Breast epithelium (tissue), 4 donors: ENCODE measurements around the gene PUSL1. TPM values are rescaled to one million over a fixed set of nuclear protein-coding genes. Genes with fewer than 3 reads are reported as not detected.
A peak's percentile ranks its signal among the peaks of the same experiment; 100 is the strongest.

ENCODE experiments used
- DNase-seq, 2 donors: peaks; one replicate each; pipeline ENCODE4 v3.0.0-alpha.2; 2019; ENCODE audit warnings: low spot score in 2 of 2
- H3K27ac ChIP-seq, 2 donors: fragments of 200-600 bp; sonication (generic) in 1 of 2; one replicate each; pipeline ENCODE4 v1.5.1; 2016 to 2019; ENCODE audit warnings: mild to moderate bottlenecking in 1 of 2
- H3K27me3 ChIP-seq, 2 donors: fragments of 200-600 bp; sonication (generic) in 1 of 2; one replicate each; pipeline versions ENCODE4 v1.5.1 to v1.6.0; 2017 to 2019; ENCODE audit warnings: control low read depth in 1 of 2, mild to moderate bottlenecking in 1 of 2
- H3K36me3 ChIP-seq: fragments of 200-600 bp; one replicate; pipeline ENCODE4 v1.5.1; 2019
- H3K4me1 ChIP-seq, 2 donors: fragments of 200-600 bp; sonication (generic); one replicate each; pipeline ENCODE4 v1.5.1; 2016 to 2019; ENCODE audit warnings: control low read depth in 1 of 2
- H3K4me3 ChIP-seq, 3 donors: fragments of 200-600 bp; sonication (generic); 1 replicate in 2 of 3; 2 replicates in 1 of 3; pipeline ENCODE4 v1.5.1; 2016 to 2019; ENCODE audit warnings: mild to moderate bottlenecking in 3 of 3, moderate library complexity in 2 of 3
- H3K9me3 ChIP-seq, 2 donors: fragments of 200-600 bp; sonication (generic) in 1 of 2; one replicate each; pipeline ENCODE4 v1.5.1; 2016 to 2019; ENCODE audit warnings: control low read depth in 1 of 2
- CTCF ChIP-seq, 3 donors: fragments of 450-650 bp; IDR thresholded peaks; one replicate each; pipeline ENCODE4 v1.5.1; 2016 to 2017; ENCODE audit warnings: antibody characterized with exemption in 3 of 3, mild to moderate bottlenecking in 3 of 3, moderate library complexity in 3 of 3
- POLR2A ChIP-seq: fragments of 450-650 bp; IDR thresholded peaks from one replicate; pipeline ENCODE4 v1.6.1; 2016; ENCODE audit warnings: antibody characterized with exemption, mild to moderate bottlenecking, moderate library complexity
- POLR2AphosphoS5 ChIP-seq, 3 donors: sonication (generic); formaldehyde crosslinking; IDR thresholded peaks; one replicate each; pipeline ENCODE4 v1.6.1; 2017; ENCODE audit warnings: antibody characterized with exemption in 3 of 3
- intact Hi-C: fragments of 100-400 bp; cut with DNase I; formaldehyde crosslinking; loops from one replicate; pipeline ENCODE4 v1.15.1; 2023; ENCODE audit warnings: low total_unique reads
- total RNA-seq, 3 donors: library from RNA; depleted of rRNA; stranded (reverse); fragments of >200 nt; gene quantifications; one replicate each; pipeline ENCODE4 v1.1.0, GENCODE V29; 2016

The PUSL1 gene
- total RNA-seq, 3 donors from 2014 or later = 16.0 to 27.5 (median 22.0) TPM

- intact Hi-C loops = no loop called here
- Histone ChIP-seq H3K4me1 (peaks cover 13 to 22% of the 10 kb centered on the region in 2 donors), H3K27ac (peak within 1 kb of the TSS; percentile 81 to 84), H3K4me3 (peak within 1 kb of the TSS; percentile 71 to 88 (median 75)), H3K27me3 (no peaks in the 10 kb centered on the region), H3K9me3 (no peaks in the 10 kb centered on the region), H3K36me3 (no peaks in the 10 kb centered on the region)
- DNase-seq = peak; percentile 91 to 94
- TF ChIP-seq POLR2AphosphoS5 (IDR thresholded peaks at IDR 0.05) (peak; percentile 48 to 81 (median 69)), CTCF (IDR thresholded peaks at IDR 0.05) (no peak)
Measured at GRCh38 chr1:1273512-1274298, 34.7 kb upstream of the PUSL1 start, which contains the start of gene UBE2J2. TSS of gene UBE2J2 (minus strand) at chr1:1273854. CDS start at chr1:1267992, 5,862 bp downstream.

DNA sequence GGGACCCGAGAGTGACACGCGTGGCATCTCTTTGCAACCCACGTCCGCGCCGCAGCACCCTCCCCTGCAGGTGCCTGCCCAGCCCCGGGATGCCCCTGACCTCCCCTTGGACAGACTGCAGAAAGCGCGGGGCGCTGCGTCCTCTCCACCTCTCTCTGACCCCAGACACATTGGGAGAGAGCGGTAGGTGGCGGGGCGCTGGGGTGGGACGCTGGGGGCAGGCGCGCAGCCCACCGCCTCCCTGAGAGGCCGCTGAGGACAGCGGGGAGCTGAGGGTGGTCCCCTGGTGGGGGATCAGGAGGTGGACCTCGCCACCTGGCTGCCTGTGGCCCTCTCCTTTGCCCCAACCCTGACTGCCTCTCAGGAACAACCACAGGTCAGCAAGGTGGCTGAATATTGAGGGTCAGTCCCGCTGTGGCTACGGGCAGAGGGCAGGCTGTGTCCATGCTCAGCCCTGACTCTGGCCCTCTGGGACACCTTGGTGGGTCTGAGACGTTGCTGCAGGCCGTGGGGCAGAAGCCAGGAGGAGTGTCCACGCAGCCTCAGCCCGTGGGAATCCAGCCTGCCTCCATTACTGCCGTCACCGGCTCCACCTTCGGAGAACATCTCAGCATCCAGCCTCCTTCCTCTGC lies 34.0 kb upstream of the PUSL1 start:
- Histone ChIP-seq H3K27ac (peak overlapping the region; percentile 81 to 84), H3K4me3 (peak overlapping the region; percentile 71 to 88 (median 75)), H3K4me1 (peaks cover 13 to 22% of the 10 kb centered on the region in 2 donors), H3K9me3 (no peaks in the 10 kb centered on the region), H3K27me3 (no peaks in the 10 kb centered on the region), H3K36me3 (no peaks in the 10 kb centered on the region)
- no peak for DNase-seq
- TF ChIP-seq CTCF (IDR thresholded peaks at IDR 0.05) (no peak), POLR2A (no peak), POLR2AphosphoS5 (IDR thresholded peaks at IDR 0.05) (no peak)
- intact Hi-C loops = no loop called here

GRCh38 chr1:1274931-1275431 lies 33.4 kb upstream of the PUSL1 start:
- Histone ChIP-seq H3K27me3 (no peaks in the 10 kb centered on the region), H3K36me3 (no peaks in the 10 kb centered on the region), H3K27ac (no peak overlapping the region), H3K4me1 (peaks cover 13 to 22% of the 10 kb centered on the region in 2 donors), H3K9me3 (no peaks in the 10 kb centered on the region), H3K4me3 (peak overlapping the region in 2 of 3 donors; percentile 75 to 88)
- intact Hi-C loops = no loop called here
- TF ChIP-seq POLR2AphosphoS5 (IDR thresholded peaks at IDR 0.05) = no peak
- TF ChIP-seq POLR2A = no peak
- no peak for DNase-seq

DNA sequence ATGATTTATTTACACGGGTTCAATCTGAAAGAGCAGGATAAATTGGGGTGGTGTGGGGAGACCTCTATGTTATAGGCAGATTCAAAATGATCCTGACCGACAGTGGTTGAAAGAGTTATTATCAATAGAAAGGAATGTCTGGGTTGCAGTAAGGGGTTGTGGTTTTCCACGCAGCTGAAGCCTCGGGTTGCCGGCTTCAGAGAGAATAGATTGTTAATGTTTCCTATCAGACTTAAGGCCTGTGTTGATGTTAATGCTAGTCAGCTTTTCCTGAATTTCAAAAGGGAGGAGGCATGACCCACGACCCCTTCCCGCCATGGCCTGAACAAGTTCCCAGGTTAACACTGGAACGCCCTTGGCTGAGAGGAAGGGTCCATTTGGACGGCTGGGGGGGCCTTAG lies 32.6 kb upstream of the PUSL1 start:
- intact Hi-C loops = no loop called here
- Histone ChIP-seq H3K9me3 (no peaks in the 10 kb centered on the region), H3K36me3 (no peaks in the 10 kb centered on the region), H3K27ac (no peak overlapping the region), H3K4me1 (peaks cover 9 to 16% of the 10 kb centered on the region in 2 donors), H3K4me3 (no peak overlapping the region), H3K27me3 (no peaks in the 10 kb centered on the region)
- DNase-seq = no peak
- TF ChIP-seq POLR2AphosphoS5 (IDR thresholded peaks at IDR 0.05) (no peak), CTCF (IDR thresholded peaks at IDR 0.05) (no peak), POLR2A (no peak)

GRCh38 chr1:1278620-1279019 lies 29.8 kb upstream of the PUSL1 start:
- intact Hi-C loops = no loop called here
- TF ChIP-seq CTCF (IDR thresholded peaks at IDR 0.05) (no peak), POLR2AphosphoS5 (IDR thresholded peaks at IDR 0.05) (no peak), POLR2A (no peak)

More at GRCh38 chr1:1278620-1279019, 29.8 kb upstream of the PUSL1 start:
- Histone ChIP-seq H3K27me3 (no peaks in the 10 kb centered on the region), H3K9me3 (no peaks in the 10 kb centered on the region), H3K4me1 (no peaks in the 10 kb centered on the region), H3K4me3 (no peak overlapping the region), H3K36me3 (no peaks in the 10 kb centered on the region), H3K27ac (no peak overlapping the region)
- DNase-seq = no peak
